Left ventricle myocardium inferior (tissue), 1 donor: ENCODE measurements around the gene SLC12A1. TPM values are rescaled to one million over a fixed set of nuclear protein-coding genes. Genes with fewer than 3 reads are reported as not detected.

Source experiments
- DNase-seq: peaks from one replicate; pipeline ENCODE4 v3.0.0-alpha.2; 2020
- H3K27ac ChIP-seq: fragments of 200-600 bp; replicated peaks from 2 replicates; pipeline ENCODE4 v1.8.0; 2021
- H3K27me3 ChIP-seq: fragments of 200-600 bp; 2 replicates; pipeline ENCODE4 v1.8.0; 2021; ENCODE audit warnings: low read depth
- H3K36me3 ChIP-seq: fragments of 200-600 bp; 2 replicates; pipeline ENCODE4 v1.8.0; 2021
- H3K4me1 ChIP-seq: fragments of 200-600 bp; 2 replicates; pipeline ENCODE4 v1.8.0; 2021
- H3K4me3 ChIP-seq: fragments of 200-600 bp; 2 replicates; pipeline ENCODE4 v1.8.0; 2021; ENCODE audit warnings: mild to moderate bottlenecking, moderate library complexity
- H3K9me3 ChIP-seq: fragments of 200-600 bp; replicated peaks from 2 replicates; pipeline ENCODE4 v1.8.0; 2021
- intact Hi-C: fragments of 100-400 bp; cut with micrococcal nuclease; formaldehyde crosslinking; loops from one replicate; pipeline ENCODE4 v1.11.0; 2022
- total RNA-seq: library from RNA; stranded (reverse); fragmentation: NEBNext Ultra II Directional; extraction: Animal tissue kit (Norgen Biotek cat#: 25700); gene quantifications from one replicate; pipeline ENCODE4 v1.2.1, GENCODE V29; 2021
- TF ChIP-seq, protein P1 (sequence below): fragments of 200-600 bp; IDR thresholded peaks from 2 replicates; pipeline ENCODE4 v1.8.0; 2021; ENCODE audit warnings: antibody characterized with exemption, mild to moderate bottlenecking, borderline replicate concordance
- donor health status: DM: no; HTN: yes; CAD: no; lungs with severe emphysema.

The SLC12A1 gene
- total RNA-seq, 1 donor from 2014 or later: not detected

GRCh38 chr15:48289628-48290027 lies 83.5 kb downstream of the SLC12A1 start:
- TF ChIP-seq, protein P1, sequence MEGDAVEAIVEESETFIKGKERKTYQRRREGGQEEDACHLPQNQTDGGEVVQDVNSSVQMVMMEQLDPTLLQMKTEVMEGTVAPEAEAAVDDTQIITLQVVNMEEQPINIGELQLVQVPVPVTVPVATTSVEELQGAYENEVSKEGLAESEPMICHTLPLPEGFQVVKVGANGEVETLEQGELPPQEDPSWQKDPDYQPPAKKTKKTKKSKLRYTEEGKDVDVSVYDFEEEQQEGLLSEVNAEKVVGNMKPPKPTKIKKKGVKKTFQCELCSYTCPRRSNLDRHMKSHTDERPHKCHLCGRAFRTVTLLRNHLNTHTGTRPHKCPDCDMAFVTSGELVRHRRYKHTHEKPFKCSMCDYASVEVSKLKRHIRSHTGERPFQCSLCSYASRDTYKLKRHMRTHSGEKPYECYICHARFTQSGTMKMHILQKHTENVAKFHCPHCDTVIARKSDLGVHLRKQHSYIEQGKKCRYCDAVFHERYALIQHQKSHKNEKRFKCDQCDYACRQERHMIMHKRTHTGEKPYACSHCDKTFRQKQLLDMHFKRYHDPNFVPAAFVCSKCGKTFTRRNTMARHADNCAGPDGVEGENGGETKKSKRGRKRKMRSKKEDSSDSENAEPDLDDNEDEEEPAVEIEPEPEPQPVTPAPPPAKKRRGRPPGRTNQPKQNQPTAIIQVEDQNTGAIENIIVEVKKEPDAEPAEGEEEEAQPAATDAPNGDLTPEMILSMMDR: no peak
- no peak overlapping the region for H3K4me3 ChIP-seq
- no peak overlapping the region for H3K27ac ChIP-seq
- H3K4me1 ChIP-seq: peaks cover 5% of the 10 kb centered on the region
- intact Hi-C loops: loop anchor here (10.0 kb wide), 1 partner anchor 1095 kb away; no protein-coding TSS in a partner anchor
- H3K9me3 ChIP-seq: no peaks in the 10 kb centered on the region
- DNase-seq: no peak
- H3K27me3 ChIP-seq: peaks cover 7% of the 10 kb centered on the region
- no peaks in the 10 kb centered on the region for H3K36me3 ChIP-seq

GRCh38 chr15:48292458-48292857 lies 86.4 kb downstream of the SLC12A1 start:
- TF ChIP-seq, protein P1: no peak
- no peak for DNase-seq
- Histone ChIP-seq H3K27ac (no peak overlapping the region), H3K4me1 (no peaks in the 10 kb centered on the region), H3K27me3 (peaks cover 11% of the 10 kb centered on the region), H3K36me3 (no peaks in the 10 kb centered on the region), H3K4me3 (no peak overlapping the region), H3K9me3 (no peaks in the 10 kb centered on the region)
- intact Hi-C loops: no loop called here

DNA sequence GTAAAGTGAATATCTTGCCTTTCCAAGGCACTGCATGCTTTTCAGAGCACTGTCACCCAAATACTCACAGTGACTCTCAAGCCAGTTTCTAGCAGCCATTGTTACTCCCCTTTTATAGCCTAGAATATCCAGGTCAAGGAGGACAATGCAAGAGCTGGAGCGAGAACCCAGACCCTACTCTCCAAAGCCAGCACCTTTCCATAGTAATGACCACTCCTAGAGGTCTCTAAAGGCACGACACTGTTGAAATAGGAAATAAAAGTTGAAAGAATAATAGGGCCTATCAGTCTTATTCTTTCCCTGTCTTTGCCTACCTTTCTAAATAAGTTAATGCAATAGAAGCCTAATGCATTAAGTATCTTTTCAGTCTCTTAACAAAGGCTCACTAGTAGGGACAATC lies 91.6 kb downstream of the SLC12A1 start:
- H3K9me3 ChIP-seq: no peaks in the 10 kb centered on the region
- intact Hi-C loops: no loop called here
- TF ChIP-seq, protein P1: no peak
- H3K4me1 ChIP-seq: no peaks in the 10 kb centered on the region
- H3K36me3 ChIP-seq: no peaks in the 10 kb centered on the region
- peaks cover 11% of the 10 kb centered on the region for H3K27me3 ChIP-seq
- H3K4me3 ChIP-seq: no peak overlapping the region
- no peak for DNase-seq
- no peak overlapping the region for H3K27ac ChIP-seq

GRCh38 chr15:48298914-48299313 lies 92.8 kb downstream of the SLC12A1 start:
- TF ChIP-seq, protein P1: no peak
- intact Hi-C loops: no loop called here
- H3K27ac ChIP-seq: no peak overlapping the region
- H3K4me3 ChIP-seq: no peak overlapping the region
- DNase-seq: no peak
- H3K9me3 ChIP-seq: no peaks in the 10 kb centered on the region
- H3K36me3 ChIP-seq: no peaks in the 10 kb centered on the region
- H3K27me3 ChIP-seq: peaks cover 11% of the 10 kb centered on the region
- H3K4me1 ChIP-seq: no peaks in the 10 kb centered on the region

GRCh38 chr15:48300038-48300437 lies 93.9 kb downstream of the SLC12A1 start:
- no peak for DNase-seq
- H3K27ac ChIP-seq: no peak overlapping the region
- TF ChIP-seq, protein P1: no peak
- H3K27me3 ChIP-seq: peaks cover 10% of the 10 kb centered on the region
- H3K9me3 ChIP-seq: no peaks in the 10 kb centered on the region
- no peaks in the 10 kb centered on the region for H3K36me3 ChIP-seq
- intact Hi-C loops: no loop called here
- no peak overlapping the region for H3K4me3 ChIP-seq
- no peaks in the 10 kb centered on the region for H3K4me1 ChIP-seq

- H3K36me3 ChIP-seq: no peaks in the 10 kb centered on the region
- intact Hi-C loops: no loop called here
- no peaks in the 10 kb centered on the region for H3K27me3 ChIP-seq
- no peaks in the 10 kb centered on the region for H3K4me1 ChIP-seq
- no peaks in the 10 kb centered on the region for H3K9me3 ChIP-seq
- H3K27ac ChIP-seq: no peak overlapping the region
- H3K4me3 ChIP-seq: no peak overlapping the region
- DNase-seq: no peak
- TF ChIP-seq, protein P1: no peak
These were observed 98.3 kb downstream of the SLC12A1 start for GRCh38 chr15:48304398-48304797.
